ENCODE results near the gene CHRM4. TPM values are rescaled to one million over a fixed set of nuclear protein-coding genes. Genes with fewer than 3 reads are reported as not detected.

The CHRM4 gene
- total RNA-seq, 1 experiment from 2014 or later, result not detected

GRCh38 chr11:46345881-46346484 lies 45.6 kb downstream of the CHRM4 start:
- no TSS peak for BruUV-seq (replicated peaks)
- no peak for DNase-seq
- Mint-ChIP-seq H3K27ac (ENCODE audit: unreplicated experiment) (peak overlapping the region; percentile 44), H3K4me3 (ENCODE audit: low read depth, unreplicated experiment) (peak overlapping the region; percentile 50), H3K9me3 (ENCODE audit: low read depth, unreplicated experiment) (no peaks in the 10 kb centered on the region), H3K36me3 (ENCODE audit: insufficient read depth, unreplicated experiment) (peaks cover 23% of the 10 kb centered on the region), H3K27me3 (ENCODE audit: unreplicated experiment) (peaks cover 64% of the 10 kb centered on the region), H3K4me1 (ENCODE audit: low read depth, unreplicated experiment) (peaks cover 20% of the 10 kb centered on the region)
- intact Hi-C loops (cut with micrococcal nuclease; ENCODE audit: unreplicated experiment), result no loop called here
- TF ChIP-seq, protein P1, sequence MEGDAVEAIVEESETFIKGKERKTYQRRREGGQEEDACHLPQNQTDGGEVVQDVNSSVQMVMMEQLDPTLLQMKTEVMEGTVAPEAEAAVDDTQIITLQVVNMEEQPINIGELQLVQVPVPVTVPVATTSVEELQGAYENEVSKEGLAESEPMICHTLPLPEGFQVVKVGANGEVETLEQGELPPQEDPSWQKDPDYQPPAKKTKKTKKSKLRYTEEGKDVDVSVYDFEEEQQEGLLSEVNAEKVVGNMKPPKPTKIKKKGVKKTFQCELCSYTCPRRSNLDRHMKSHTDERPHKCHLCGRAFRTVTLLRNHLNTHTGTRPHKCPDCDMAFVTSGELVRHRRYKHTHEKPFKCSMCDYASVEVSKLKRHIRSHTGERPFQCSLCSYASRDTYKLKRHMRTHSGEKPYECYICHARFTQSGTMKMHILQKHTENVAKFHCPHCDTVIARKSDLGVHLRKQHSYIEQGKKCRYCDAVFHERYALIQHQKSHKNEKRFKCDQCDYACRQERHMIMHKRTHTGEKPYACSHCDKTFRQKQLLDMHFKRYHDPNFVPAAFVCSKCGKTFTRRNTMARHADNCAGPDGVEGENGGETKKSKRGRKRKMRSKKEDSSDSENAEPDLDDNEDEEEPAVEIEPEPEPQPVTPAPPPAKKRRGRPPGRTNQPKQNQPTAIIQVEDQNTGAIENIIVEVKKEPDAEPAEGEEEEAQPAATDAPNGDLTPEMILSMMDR (IDR thresholded peaks at IDR 0.05; ENCODE audit: unreplicated experiment), result no peak
- CTCF ChIA-PET, result no interaction called here

DNA sequence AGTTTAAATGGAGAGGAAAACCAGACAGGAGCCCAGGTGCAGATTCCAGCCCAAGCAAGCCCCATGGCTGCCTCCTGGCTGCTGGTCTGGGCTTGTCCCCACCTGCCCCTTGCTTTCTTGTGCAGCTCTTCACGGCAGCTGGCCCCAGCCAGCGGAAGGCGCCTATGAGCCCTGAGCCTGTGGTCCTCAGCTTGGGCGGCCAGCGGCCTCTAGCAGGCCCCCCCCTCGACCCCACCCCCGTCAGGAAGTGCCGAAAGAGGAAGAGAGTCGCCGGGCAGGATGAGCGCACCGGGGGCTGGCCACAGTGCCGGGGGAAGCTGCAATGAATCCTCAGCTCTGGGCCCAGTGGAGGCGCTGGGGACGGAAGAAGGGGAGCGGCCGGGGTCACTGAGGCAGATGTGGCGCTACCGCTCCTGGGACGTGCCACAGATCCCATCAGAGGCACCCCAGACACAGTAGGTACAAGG lies 46.4 kb downstream of the CHRM4 start:
- DNase-seq, result no peak
- peaks cover 20% of the 10 kb centered on the region for H3K4me1 Mint-ChIP-seq (ENCODE audit: low read depth, unreplicated experiment)
- H3K4me3 Mint-ChIP-seq (ENCODE audit: low read depth, unreplicated experiment), result no peak overlapping the region
- H3K27me3 Mint-ChIP-seq (ENCODE audit: unreplicated experiment), result peaks cover 72% of the 10 kb centered on the region
- BruUV-seq (replicated peaks), result no TSS peak
- no peak overlapping the region for H3K27ac Mint-ChIP-seq (ENCODE audit: unreplicated experiment)
- H3K36me3 Mint-ChIP-seq (ENCODE audit: insufficient read depth, unreplicated experiment), result peaks cover 23% of the 10 kb centered on the region
- CTCF ChIA-PET, result no interaction called here
- TF ChIP-seq, protein P1 (IDR thresholded peaks at IDR 0.05; ENCODE audit: unreplicated experiment), result no peak
- intact Hi-C loops (cut with micrococcal nuclease; ENCODE audit: unreplicated experiment), result no loop called here
- no peaks in the 10 kb centered on the region for H3K9me3 Mint-ChIP-seq (ENCODE audit: low read depth, unreplicated experiment)

DNA sequence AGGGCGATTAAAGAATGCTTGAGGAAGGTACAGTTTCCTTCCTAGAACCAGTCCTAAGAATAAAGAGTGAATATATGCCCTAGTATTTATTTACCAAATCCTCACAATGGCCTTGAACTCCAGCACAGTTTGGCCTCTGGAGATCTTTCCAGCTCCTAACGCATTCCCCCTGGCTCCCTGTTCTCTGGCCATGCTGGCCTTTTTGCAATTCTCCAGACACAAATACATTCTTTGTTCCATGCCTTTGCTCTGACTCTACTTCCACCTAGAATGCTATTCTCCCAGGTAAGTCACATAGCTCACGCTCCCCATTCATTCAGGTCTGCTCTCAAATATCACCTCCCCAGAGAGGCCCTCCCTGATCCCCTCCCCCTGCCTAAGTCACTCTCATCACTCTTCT lies 48.1 kb downstream of the CHRM4 start:
- intact Hi-C loops (cut with micrococcal nuclease; ENCODE audit: unreplicated experiment), result no loop called here
- no TSS peak for BruUV-seq (replicated peaks)
- Mint-ChIP-seq H3K27me3 (ENCODE audit: unreplicated experiment) (peaks cover 89% of the 10 kb centered on the region), H3K9me3 (ENCODE audit: low read depth, unreplicated experiment) (no peaks in the 10 kb centered on the region), H3K36me3 (ENCODE audit: insufficient read depth, unreplicated experiment) (peaks cover 19% of the 10 kb centered on the region), H3K4me3 (ENCODE audit: low read depth, unreplicated experiment) (no peak overlapping the region), H3K27ac (ENCODE audit: unreplicated experiment) (no peak overlapping the region), H3K4me1 (ENCODE audit: low read depth, unreplicated experiment) (peaks cover 12% of the 10 kb centered on the region)
- TF ChIP-seq, protein P1 (IDR thresholded peaks at IDR 0.05; ENCODE audit: unreplicated experiment), result no peak
- DNase-seq, result no peak
- CTCF ChIA-PET, result interaction anchor here (1.8 kb wide), 1 partner anchor 34 kb away, joined by 4 read pairs; no protein-coding TSS in a partner anchor

GRCh38 chr11:46342239-46342638 lies 49.3 kb downstream of the CHRM4 start:
- H3K4me1 Mint-ChIP-seq (ENCODE audit: low read depth, unreplicated experiment), result peaks cover 9% of the 10 kb centered on the region
- H3K9me3 Mint-ChIP-seq (ENCODE audit: low read depth, unreplicated experiment), result no peaks in the 10 kb centered on the region
- peaks cover 8% of the 10 kb centered on the region for H3K36me3 Mint-ChIP-seq (ENCODE audit: insufficient read depth, unreplicated experiment)
- no peak overlapping the region for H3K27ac Mint-ChIP-seq (ENCODE audit: unreplicated experiment)
- H3K4me3 Mint-ChIP-seq (ENCODE audit: low read depth, unreplicated experiment), result no peak overlapping the region
- no TSS peak for BruUV-seq (replicated peaks)
- TF ChIP-seq, protein P1 (IDR thresholded peaks at IDR 0.05; ENCODE audit: unreplicated experiment), result no peak
- H3K27me3 Mint-ChIP-seq (ENCODE audit: unreplicated experiment), result peaks cover 100% of the 10 kb centered on the region
- intact Hi-C loops (cut with micrococcal nuclease; ENCODE audit: unreplicated experiment), result no loop called here
- CTCF ChIA-PET, result interaction anchor here (0.5 to 0.9 kb wide), 2 partner anchors 12 to 18 kb away, joined by 3 to 4 read pairs; no protein-coding TSS in a partner anchor
- no peak for DNase-seq
